Measurements from ENCODE around the gene LY9.
A peak's percentile ranks its signal among the peaks of the same experiment; 100 is the strongest.

DNA sequence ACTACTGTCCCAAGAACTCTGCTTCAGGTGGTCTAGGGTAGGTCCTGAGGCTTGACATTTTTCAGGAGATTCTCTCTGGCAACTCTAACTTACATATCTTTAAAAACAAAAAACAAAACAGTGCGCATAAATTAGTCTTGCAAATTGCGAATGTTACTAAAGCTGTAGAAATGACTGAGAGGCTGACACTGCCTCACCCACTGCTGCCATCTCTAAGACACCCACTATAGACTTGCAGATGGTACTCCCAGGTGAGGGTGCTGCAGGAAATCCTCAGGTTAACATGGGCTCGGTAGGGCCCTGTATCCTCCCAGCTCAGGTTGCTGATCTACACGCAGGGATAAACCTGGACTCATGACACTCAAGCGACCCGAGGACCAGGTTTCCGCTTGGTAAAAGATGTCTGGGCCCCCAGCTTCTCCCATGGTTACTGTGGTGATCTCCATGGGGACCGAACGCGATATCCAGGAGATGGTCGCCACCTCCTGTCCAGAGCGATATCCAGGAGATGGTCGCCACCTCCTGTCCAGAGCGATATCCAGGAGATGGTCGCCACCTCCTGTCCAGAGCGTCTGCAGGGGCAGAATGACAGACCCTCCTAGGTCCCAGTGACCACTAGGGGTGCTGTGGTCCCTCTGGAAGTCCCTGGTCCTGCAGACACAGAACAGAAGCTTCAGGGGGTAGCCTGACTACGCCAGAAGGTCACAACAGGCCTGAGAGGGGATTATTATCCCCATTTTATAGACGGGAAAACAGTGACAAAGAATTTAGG lies 16.2 kb upstream of the LY9 start:
- TF ChIP-seq, protein P1, sequence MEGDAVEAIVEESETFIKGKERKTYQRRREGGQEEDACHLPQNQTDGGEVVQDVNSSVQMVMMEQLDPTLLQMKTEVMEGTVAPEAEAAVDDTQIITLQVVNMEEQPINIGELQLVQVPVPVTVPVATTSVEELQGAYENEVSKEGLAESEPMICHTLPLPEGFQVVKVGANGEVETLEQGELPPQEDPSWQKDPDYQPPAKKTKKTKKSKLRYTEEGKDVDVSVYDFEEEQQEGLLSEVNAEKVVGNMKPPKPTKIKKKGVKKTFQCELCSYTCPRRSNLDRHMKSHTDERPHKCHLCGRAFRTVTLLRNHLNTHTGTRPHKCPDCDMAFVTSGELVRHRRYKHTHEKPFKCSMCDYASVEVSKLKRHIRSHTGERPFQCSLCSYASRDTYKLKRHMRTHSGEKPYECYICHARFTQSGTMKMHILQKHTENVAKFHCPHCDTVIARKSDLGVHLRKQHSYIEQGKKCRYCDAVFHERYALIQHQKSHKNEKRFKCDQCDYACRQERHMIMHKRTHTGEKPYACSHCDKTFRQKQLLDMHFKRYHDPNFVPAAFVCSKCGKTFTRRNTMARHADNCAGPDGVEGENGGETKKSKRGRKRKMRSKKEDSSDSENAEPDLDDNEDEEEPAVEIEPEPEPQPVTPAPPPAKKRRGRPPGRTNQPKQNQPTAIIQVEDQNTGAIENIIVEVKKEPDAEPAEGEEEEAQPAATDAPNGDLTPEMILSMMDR (conservative IDR thresholded peaks at IDR 0.05) = peak; percentile 50; the same call in 1 of the 2 replicates
- TF ChIP-seq EZH2 (IDR thresholded peaks at IDR 0.05; ENCODE audit: low read depth) = no peak
